Ureter (tissue), 1 donor: ENCODE results near the gene PXT1. TPM values are rescaled to one million over a fixed set of nuclear protein-coding genes. Genes with fewer than 3 reads are reported as not detected.
A peak's percentile ranks its signal among the peaks of the same experiment; 100 is the strongest.

ENCODE experiments used
- DNase-seq: peaks from one replicate; pipeline ENCODE4 v3.0.0-alpha.2; 2020; ENCODE audit warnings: low spot score
- total RNA-seq: library from RNA; stranded (reverse); gene quantifications from one replicate; pipeline ENCODE4 v1.2.4, GENCODE V29; 2023
- donor health status: DM: yes; HTN: yes; CAD: no.

Gene PXT1
- total RNA-seq, 1 donor from 2014 or later, result not detected

GRCh38 chr6:36346486-36347273, 96.0 kb downstream of the PXT1 start:
- DNase-seq, result no peak

GRCh38 chr6:36345681-36346466, 96.8 kb downstream of the PXT1 start:
- DNase-seq, result no peak

DNA sequence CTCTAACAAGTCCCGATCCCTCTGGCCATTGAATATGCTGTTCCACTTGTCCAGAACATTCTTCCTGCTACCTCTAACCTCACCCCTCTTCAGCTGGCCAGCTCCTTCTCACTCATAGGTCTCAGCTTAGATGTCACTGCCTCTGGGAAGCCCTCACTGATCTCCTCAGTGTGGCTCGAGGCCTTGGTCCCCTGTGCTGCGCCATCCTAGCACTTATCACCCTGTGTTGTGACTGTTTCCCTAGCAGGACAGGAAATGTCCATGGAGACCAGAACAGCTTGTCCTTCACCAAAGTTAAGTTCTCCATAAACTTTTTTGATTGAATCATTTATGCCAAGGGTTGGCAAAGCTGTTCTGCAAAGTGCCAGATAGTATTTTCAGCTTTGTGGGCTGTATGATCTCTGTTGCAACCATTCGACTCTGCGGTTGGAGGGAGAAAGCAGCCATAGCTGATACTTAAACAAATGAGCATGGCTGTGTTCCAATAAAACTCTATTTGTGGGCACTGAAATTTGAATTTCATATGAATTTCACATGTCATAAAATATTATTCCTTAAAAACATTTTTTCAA, 99.5 kb downstream of the PXT1 start:
- no peak for DNase-seq

GRCh38 chr6:36340618-36341454, 101.8 kb downstream of the PXT1 start:
- DNase-seq, result peak; percentile 72

Other genes with a start within 250 kb of the PXT1 start
- 31.7 TPM for gene BRPF3, start 246.1 kb downstream of the PXT1 start, total RNA-seq
- gene PNPLA1, start 172.8 kb downstream of the PXT1 start, total RNA-seq, result 0.21 TPM
- gene BNIP5, start 106.0 kb downstream of the PXT1 start, total RNA-seq, result not detected
- 7.6 TPM for gene ETV7, start 55.2 kb downstream of the PXT1 start, total RNA-seq
- gene KCTD20, start 146 bp upstream of the PXT1 start, total RNA-seq, result 34.6 TPM
- gene STK38, start 104.6 kb upstream of the PXT1 start, total RNA-seq, result 47.5 TPM
- 306 TPM for gene SRSF3, start 151.5 kb upstream of the PXT1 start, total RNA-seq
- 82.8 TPM for gene CDKN1A, start 235.9 kb upstream of the PXT1 start, total RNA-seq